H1 (cell line): ENCODE measurements around the gene MYO5B. TPM values are rescaled to one million over a fixed set of nuclear protein-coding genes. Genes with fewer than 3 reads are reported as not detected.

Source experiments
- CTCF ChIA-PET: fragments of 300-600 bp; sonication (Branson Sonifier 250); formaldehyde crosslinking; loops from one replicate; lab custom pipeline; 2021; ENCODE audit not compliant: partially characterized antibody; lab: Charles Lee
- POLR2A ChIA-PET: fragments of 300-600 bp; sonication (Branson Sonifier 250); formaldehyde crosslinking; loops from one replicate; lab custom pipeline; 2021; ENCODE audit warnings: inconsistent platforms; ENCODE audit not compliant: partially characterized antibody; lab: Charles Lee
- DNase-seq, 2 experiments: peaks; one replicate each; pipeline versions ENCODE4 v3.0.0 to v3.0.0-alpha.2; 2010 to 2022; ENCODE audit warnings: low spot score in 2 of 2, low read depth in 1 of 2, mixed read lengths in 1 of 2
- FAIRE-seq: peaks from 2 replicates; lab custom pipeline; 2011; peaks lifted over from hg19 to GRCh38; lab: Jason Lieb, UNC
- H2AFZ ChIP-seq: 2 replicates; pipeline ENCODE4 v1.8.1; 2012; ENCODE audit warnings: low read length, inconsistent platforms
- H2AK5ac ChIP-seq: 2 replicates; pipeline ENCODE4 v1.6.1; 2013; ENCODE audit warnings: low read depth, low read length
- H2BK120ac ChIP-seq: replicated peaks from 2 replicates; pipeline ENCODE3; 2013; ENCODE audit warnings: low read depth, low read length, inconsistent platforms
- H2BK12ac ChIP-seq: 2 replicates; pipeline ENCODE4 v1.6.1; 2013; ENCODE audit warnings: low read depth, low read length
- H2BK15ac ChIP-seq: 2 replicates; pipeline ENCODE4 v1.6.1; 2013; ENCODE audit warnings: low read length
- H2BK20ac ChIP-seq: 2 replicates; pipeline ENCODE4 v1.6.1; 2013; ENCODE audit warnings: low read length
- H2BK5ac ChIP-seq: 2 replicates; pipeline ENCODE4 v1.6.1; 2013; ENCODE audit warnings: low read depth, low read length
- H3K14ac ChIP-seq: 2 replicates; pipeline ENCODE4 v1.6.1; 2013; ENCODE audit warnings: inconsistent platforms; ENCODE audit not compliant: insufficient read length
- H3K18ac ChIP-seq: 2 replicates; pipeline ENCODE4 v1.6.1; 2013; ENCODE audit warnings: low read length; ENCODE audit errors: extremely low read depth
- H3K23ac ChIP-seq: 2 replicates; pipeline ENCODE4 v1.6.1; 2013; ENCODE audit warnings: inconsistent platforms; ENCODE audit not compliant: insufficient read length
- H3K23me2 ChIP-seq: 2 replicates; pipeline ENCODE4 v1.6.1; 2013; ENCODE audit warnings: low read depth, low read length
- H3K27ac ChIP-seq: 2 replicates; pipeline ENCODE4 v1.6.1; 2011; ENCODE audit warnings: low read depth, low read length, inconsistent platforms
- H3K27me3 ChIP-seq, 4 experiments: replicated peaks in 1 of 4; 1 replicate in 1 of 4; 2 replicates in 3 of 4; pipeline versions ENCODE4 v1.6.1 to v1.8.1; 2011 to 2013; ENCODE audit warnings: low read length in 3 of 4, mild to moderate bottlenecking in 3 of 4, inconsistent platforms in 2 of 4, mixed read lengths in 2 of 4, moderate library complexity in 1 of 4; ENCODE audit not compliant: control insufficient read depth in 3 of 4, insufficient read depth in 3 of 4; ENCODE audit errors: extremely low read depth in 1 of 4
- H3K36me3 ChIP-seq, 4 experiments: 2 replicates each; pipeline versions ENCODE4 v1.6.1 to v1.8.1; 2011 to 2013; ENCODE audit warnings: mild to moderate bottlenecking in 4 of 4, low read length in 3 of 4, moderate library complexity in 2 of 4, control low read depth in 1 of 4, inconsistent platforms in 1 of 4; ENCODE audit not compliant: insufficient read depth in 4 of 4, control insufficient read depth in 2 of 4
- H3K4ac ChIP-seq: replicated peaks from 2 replicates; pipeline ENCODE3; 2013; ENCODE audit warnings: low read length, low read depth, mixed read lengths, inconsistent platforms; ENCODE audit not compliant: insufficient read length
- H3K4me1 ChIP-seq, 4 experiments: replicated peaks in 1 of 4; 1 replicate in 1 of 4; 2 replicates in 3 of 4; pipeline versions ENCODE4 v1.6.1 to v1.8.1; 2011 to 2013; ENCODE audit warnings: low read length in 3 of 4, inconsistent platforms in 2 of 4, mixed read lengths in 1 of 4; ENCODE audit not compliant: insufficient read depth in 4 of 4, control insufficient read depth in 3 of 4
- H3K4me2 ChIP-seq, 2 experiments: 2 replicates each; pipeline versions ENCODE4 v1.6.1 to v1.8.1; 2011 to 2013; ENCODE audit warnings: low read depth in 2 of 2, low read length in 2 of 2, control low read depth in 1 of 2, inconsistent platforms in 1 of 2, mild to moderate bottlenecking in 1 of 2; ENCODE audit not compliant: insufficient read depth in 1 of 2
- H3K4me3 ChIP-seq, 4 experiments: fragments of 200-600, 300-600 bp in 1 of 4; sonication (generic), shearing (Covaris generic), sonication (Bioruptor Twin) in 1 of 4; 2 replicates each; pipeline versions ENCODE4 v1.5.1 to v1.8.1; 2011 to 2016; ENCODE audit warnings: low read length in 4 of 4, low read depth in 3 of 4, control low read depth in 2 of 4, inconsistent platforms in 2 of 4, mild to moderate bottlenecking in 2 of 4, mixed read lengths in 1 of 4, moderate library complexity in 1 of 4; ENCODE audit not compliant: insufficient read depth in 2 of 4; ENCODE audit errors: extremely low read depth in 1 of 4
- H3K56ac ChIP-seq: replicated peaks from 2 replicates; pipeline ENCODE3; 2013; ENCODE audit warnings: low read depth, mild to moderate bottlenecking, mixed read lengths, low read length, inconsistent platforms; ENCODE audit not compliant: insufficient read length
- H3K79me1 ChIP-seq: 2 replicates; pipeline ENCODE4 v1.6.1; 2013; ENCODE audit warnings: low read depth, low read length, control low read depth
- H3K79me2 ChIP-seq, 2 experiments: 2 replicates each; pipeline versions ENCODE4 v1.6.1 to v1.8.1; 2012 to 2013; ENCODE audit warnings: low read length in 2 of 2, mild to moderate bottlenecking in 2 of 2, inconsistent platforms in 1 of 2; ENCODE audit not compliant: insufficient read depth in 2 of 2, control insufficient read depth in 1 of 2
- H3K9ac ChIP-seq, 4 experiments: replicated peaks in 1 of 4; 1 replicate in 1 of 4; 2 replicates in 3 of 4; pipeline versions ENCODE4 v1.6.1 to v1.8.1; 2011 to 2013; ENCODE audit warnings: low read depth in 3 of 4, low read length in 3 of 4, control low read depth in 2 of 4, mild to moderate bottlenecking in 2 of 4, moderate library complexity in 2 of 4, inconsistent platforms in 1 of 4; ENCODE audit errors: extremely low read depth in 1 of 4
- H3K9me3 ChIP-seq, 2 experiments: 2 replicates each; pipeline versions ENCODE4 v1.6.1 to v1.8.1; 2012 to 2013; ENCODE audit warnings: mild to moderate bottlenecking in 2 of 2, moderate library complexity in 2 of 2, control low read depth in 1 of 2, inconsistent platforms in 1 of 2, low read depth in 1 of 2, low read length in 1 of 2, mixed read lengths in 1 of 2; ENCODE audit not compliant: insufficient read depth in 2 of 2
- H4K20me1 ChIP-seq, 2 experiments: replicated peaks in 1 of 2; 2 replicates each; pipeline versions ENCODE3 to v1.8.1; 2011 to 2013; ENCODE audit warnings: inconsistent platforms in 2 of 2, low read length in 2 of 2, mild to moderate bottlenecking in 1 of 2; ENCODE audit not compliant: insufficient read depth in 2 of 2, control insufficient read depth in 1 of 2
- H4K5ac ChIP-seq: 2 replicates; pipeline ENCODE4 v1.6.1; 2013; ENCODE audit warnings: low read length, low read depth, mixed read lengths, inconsistent platforms; ENCODE audit not compliant: insufficient read length
- H4K8ac ChIP-seq: 2 replicates; pipeline ENCODE4 v1.8.0; 2013; ENCODE audit warnings: mild to moderate bottlenecking, moderate library complexity, low read length, inconsistent platforms; ENCODE audit not compliant: insufficient read depth; ENCODE audit errors: extremely low read depth
- H4K91ac ChIP-seq: replicated peaks from 2 replicates; pipeline ENCODE3; 2013; ENCODE audit warnings: low read length, mixed read lengths, inconsistent platforms; ENCODE audit not compliant: insufficient read length
- EGR1 ChIP-seq: IDR thresholded peaks from 2 replicates; pipeline ENCODE4 v1.6.1; 2011; ENCODE audit warnings: low read depth, low read length, borderline replicate concordance
- JUN ChIP-seq: IDR thresholded peaks from 2 replicates; pipeline ENCODE4 v1.6.1; 2011; ENCODE audit warnings: low read depth, mild to moderate bottlenecking, improper control_type of control experiment, low read length
- MAX ChIP-seq: IDR thresholded peaks from 2 replicates; pipeline ENCODE4 v1.6.1; 2012; ENCODE audit warnings: inconsistent platforms
- TAF1 ChIP-seq: IDR thresholded peaks from 2 replicates; pipeline ENCODE4 v1.6.1; 2011; ENCODE audit warnings: mild to moderate bottlenecking, low read depth, low read length
- WGBS, 2 experiments: shearing (Covaris generic) in 1 of 2; methylation state at CpG; one replicate each; pipeline versions ENCODE4 v1.1.6 to v1.1.7; 2013 to 2015; ENCODE audit warnings: low lambda C conversion rate in 2 of 2, mixed read lengths in 2 of 2, inconsistent platforms in 1 of 2, low coverage in 1 of 2, missing lambda C conversion rate in 1 of 2; ENCODE audit not compliant: insufficient replicate concordance in 2 of 2, insufficient coverage in 1 of 2, insufficient read length in 1 of 2; ENCODE audit errors: extremely low coverage in 1 of 2, missing lambda C conversion rate in 1 of 2; 5-methylcytosine and 5-hydroxymethylcytosine counted together
- polyA plus RNA-seq, 7 experiments: library from polyadenylated mRNA; depleted of rRNA in 3 of 7; stranded (reverse) in 5 of 7; unstranded in 2 of 7; fragments of >200 nt in 5 of 7; fragments of 200-250 nt in 2 of 7; gene quantifications; 1 replicate in 5 of 7; 2 replicates in 1 of 7; 4 replicates in 1 of 7; pipeline versions ENCODE4 v1.2.1 to v1.2.3, GENCODE V29; 2011 to 2013; ENCODE audit warnings: missing spikeins in 2 of 7, mixed read lengths in 2 of 7
- total RNA-seq: library from RNA; stranded (reverse); fragmentation: NEBNext Ultra II Directional; extraction: Animal tissue kit (Norgen Biotek cat#: 25700); gene quantifications from 2 replicates; pipeline ENCODE4 v1.2.1, GENCODE V29; 2021

Gene MYO5B
- total and polyA plus RNA-seq, 2 of the 8 experiments (the other 6 are each of a cell fraction or from before 2014, with no cell fraction given), result 6.4 to 7.7 TPM

DNA sequence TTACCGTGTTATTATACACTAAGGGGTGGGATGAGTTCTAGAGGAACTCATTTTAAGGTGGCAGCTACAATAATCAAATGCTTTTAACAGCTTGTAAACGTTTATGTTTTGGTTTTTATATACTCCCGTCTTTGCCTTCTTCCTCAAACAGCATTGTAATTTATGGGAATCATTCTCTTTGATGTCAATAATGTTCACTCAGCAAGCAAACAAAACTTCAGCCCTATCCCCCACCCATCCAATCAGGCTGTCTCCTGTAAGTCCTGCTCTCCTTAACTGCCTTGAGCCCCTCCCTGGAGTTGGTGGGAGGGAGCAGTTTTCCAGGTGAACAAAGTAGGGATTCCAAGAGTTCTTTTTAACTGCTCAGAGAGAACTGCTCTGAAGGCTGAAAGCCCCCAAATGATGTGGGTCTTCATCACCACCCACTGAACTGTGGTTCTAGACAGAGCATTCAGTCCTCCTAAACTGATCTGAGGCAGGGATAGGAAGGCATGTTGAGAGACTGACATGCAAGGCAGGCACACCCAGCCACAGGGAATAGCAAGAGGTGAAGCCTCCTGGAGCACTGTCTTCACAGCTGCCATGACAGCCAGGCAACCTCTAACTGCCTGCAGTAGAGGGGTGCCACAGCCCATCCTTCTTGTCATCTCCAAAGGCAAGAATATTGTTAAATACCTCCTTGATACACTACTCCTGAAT is 17.5 kb downstream of the MYO5B start:
- Histone ChIP-seq H4K5ac (no peak overlapping the region), H4K20me1 (no peaks in the 10 kb centered on the region), H3K23ac (no peak overlapping the region), H3K23me2 (no peaks in the 10 kb centered on the region), H3K9ac (no peak overlapping the region), H3K9me3 (no peaks in the 10 kb centered on the region), H3K4me1 (peaks cover 0 to 5% (median 0%) of the 10 kb centered on the region in 4 experiments; a peak in 1 of 7 replicates), H3K4me2 (no peak overlapping the region), H2BK15ac (no peak overlapping the region), H3K27me3 (no peaks in the 10 kb centered on the region), H3K79me2 (no peaks in the 10 kb centered on the region), H3K56ac (no peak overlapping the region), H3K27ac (no peak overlapping the region), H3K14ac (no peak overlapping the region), H2AK5ac (no peak overlapping the region), H2BK5ac (no peak overlapping the region), H2AFZ (no peak overlapping the region), H2BK12ac (no peak overlapping the region), H4K8ac (no peak overlapping the region), H3K79me1 (no peaks in the 10 kb centered on the region), H2BK20ac (no peak overlapping the region), H4K91ac (no peak overlapping the region), H2BK120ac (no peak overlapping the region), H3K4ac (no peak overlapping the region), H3K18ac (no peak overlapping the region), H3K4me3 (no peak overlapping the region), H3K36me3 (no peaks in the 10 kb centered on the region)
- 72% methylated on average over 3 of the region's 3 CpGs; no CpG with 5 or more reads in 1 of the 2 experiments for WGBS, 2 experiments
- DNase-seq (no peak), FAIRE-seq (no peak)
- ChIA-PET CTCF (interaction anchor here (0.6 to 1.7 kb wide), 7 partner anchors 10 to 1755 kb away, joined by 3 to 7 read pairs (median 3); no protein-coding TSS in a partner anchor), POLR2A (no interaction called here)
- TF ChIP-seq JUN, result no peak
- TF ChIP-seq MAX, result no peak
- TF ChIP-seq TAF1, result no peak
- TF ChIP-seq EGR1, result no peak
